HepG2 (cell line): ENCODE results near the gene SEL1L2. TPM values are rescaled to one million over a fixed set of nuclear protein-coding genes. Genes with fewer than 3 reads are reported as not detected.
A peak's percentile ranks its signal among the peaks of the same experiment; 100 is the strongest.

ENCODE experiments used
- ATAC-seq: fragments of 200-7000 bp; cut with Tn5 transposase; 3 replicates; pipeline ENCODE4 v1.9.1; 2020; ENCODE audit warnings: mild to moderate bottlenecking, moderate library complexity
- BruUV-seq: library from RNA; stranded (reverse); fragments of 400-500 nt; replicated peaks from 2 replicates; lab custom pipeline; 2021; lab: Mats Ljungman, UMichigan
- CTCF ChIA-PET: fragments of 300-600 bp; formaldehyde crosslinking; extraction: SDS; loops from one replicate; lab custom pipeline; 2021; ENCODE audit warnings: low total read pairs, inconsistent platforms, low intra/inter-chr PET ratio; lab: Yijun Ruan, JAX
- POLR2A ChIA-PET: fragments of 350-600 bp; sonication (Branson Sonifier 250); formaldehyde crosslinking; loops from one replicate; lab custom pipeline; 2020; ENCODE audit warnings: antibody characterized with exemption, inconsistent platforms; lab: Yijun Ruan, JAX
- DNase-seq: peaks from one replicate; pipeline ENCODE4 v3.0.0-alpha.2; 2015; ENCODE audit warnings: low spot score
- FAIRE-seq: peaks from 3 replicates; lab custom pipeline; 2011; peaks lifted over from hg19 to GRCh38; lab: Jason Lieb, UNC
- H2AFZ ChIP-seq: one replicate; pipeline ENCODE4 v1.6.1; 2011; ENCODE audit warnings: low read length, inconsistent platforms
- H3K27ac ChIP-seq: fragments of 300-600 bp; 3 replicates; pipeline ENCODE4 v1.8.0; 2011; ENCODE audit warnings: mixed run types, mild to moderate bottlenecking, mixed read lengths, low read length, inconsistent platforms; ENCODE audit not compliant: insufficient read depth; ENCODE audit errors: extremely low read length
- H3K27me3 ChIP-seq, 2 experiments: fragments of 200-600 bp in 1 of 2; 2 replicates in 1 of 2; 3 replicates in 1 of 2; pipeline versions ENCODE4 v1.6.0 to v1.8.0; 2011; ENCODE audit warnings: low read length in 2 of 2, mild to moderate bottlenecking in 2 of 2, moderate library complexity in 2 of 2, inconsistent platforms in 1 of 2; ENCODE audit not compliant: insufficient read depth in 2 of 2, control insufficient read depth in 1 of 2
- H3K36me3 ChIP-seq, 2 experiments: fragments of 200-600 bp in 1 of 2; replicated peaks in 1 of 2; 2 replicates in 1 of 2; 3 replicates in 1 of 2; pipeline versions ENCODE4 v1.5.1 to v1.8.0; 2011; ENCODE audit warnings: low read length in 2 of 2, inconsistent platforms in 1 of 2; ENCODE audit not compliant: insufficient read depth in 2 of 2, control insufficient read depth in 1 of 2
- H3K4me1 ChIP-seq: 2 replicates; pipeline ENCODE4 v1.5.1; 2012; ENCODE audit warnings: low read length, inconsistent platforms; ENCODE audit not compliant: insufficient read depth
- H3K4me2 ChIP-seq: 2 replicates; pipeline ENCODE4 v1.6.0; 2011; ENCODE audit warnings: low read depth, low read length, inconsistent platforms
- H3K4me3 ChIP-seq, 3 experiments: fragments of 200-600 bp in 1 of 3; sonication (generic), shearing (Covaris generic) in 1 of 3; replicated peaks in 1 of 3; 2 replicates each; pipeline ENCODE4 v1.5.1; 2011 to 2016; ENCODE audit warnings: low read length in 3 of 3, inconsistent platforms in 2 of 3, low read depth in 2 of 3, mild to moderate bottlenecking in 2 of 3, control low read depth in 1 of 3, mixed read lengths in 1 of 3; ENCODE audit not compliant: insufficient read depth in 1 of 3
- H3K79me2 ChIP-seq: one replicate; pipeline ENCODE4 v1.6.1; 2011; ENCODE audit warnings: low read length, inconsistent platforms; ENCODE audit not compliant: insufficient read depth
- H3K9ac ChIP-seq: 2 replicates; pipeline ENCODE4 v1.6.0; 2011; ENCODE audit warnings: mild to moderate bottlenecking, low read depth, low read length, inconsistent platforms; ENCODE audit not compliant: insufficient read depth
- H3K9me3 ChIP-seq: 2 replicates; pipeline ENCODE4 v1.5.1; 2012; ENCODE audit warnings: mild to moderate bottlenecking, low read length
- H4K20me1 ChIP-seq: 2 replicates; pipeline ENCODE4 v1.6.0; 2011; ENCODE audit warnings: inconsistent platforms, mild to moderate bottlenecking, low read length, moderate library complexity; ENCODE audit not compliant: insufficient read depth
- CHD4 ChIP-seq: fragments of 200-600 bp; sonication (generic); IDR thresholded peaks from 2 replicates; pipeline ENCODE4 v1.7.0; 2017; ENCODE audit warnings: mild to moderate bottlenecking, low read length, borderline replicate concordance
- CREB1 ChIP-seq, 2 experiments: fragments of 450-650 bp in 1 of 2; IDR thresholded peaks; 2 replicates each; pipeline ENCODE4 v1.6.1; 2016 to 2017; ENCODE audit warnings: control low read depth in 1 of 2, mild to moderate bottlenecking in 1 of 2, missing compliant biosample characterization in 1 of 2, missing genetic modification characterization in 1 of 2
- FIP1L1 ChIP-seq: fragments of 200-400 bp; formaldehyde crosslinking; IDR thresholded peaks from 2 replicates; pipeline ENCODE4 v1.6.1; 2018; ENCODE audit warnings: low read depth, mild to moderate bottlenecking, low read length, moderate library complexity, borderline replicate concordance; ENCODE audit not compliant: insufficient read depth
- HOXA9 ChIP-seq: sonication (generic); formaldehyde crosslinking; IDR thresholded peaks from 2 replicates; pipeline ENCODE4 v1.8.1; 2022; ENCODE audit warnings: missing genetic modification reagents, mild to moderate bottlenecking, moderate library complexity, borderline replicate concordance
- ZNF251 ChIP-seq: sonication (generic); formaldehyde crosslinking; IDR thresholded peaks from 2 replicates; pipeline ENCODE4 v1.9.0; 2021; ENCODE audit warnings: mild to moderate bottlenecking, missing genetic modification reagents
- ZNF652 ChIP-seq: IDR thresholded peaks from 2 replicates; pipeline ENCODE4 v1.6.1; 2016; ENCODE audit warnings: low read depth, borderline replicate concordance
- WGBS: methylation state at CpG from one replicate; pipeline ENCODE4 v1.1.6; 2017; ENCODE audit warnings: low lambda C conversion rate; 5-methylcytosine and 5-hydroxymethylcytosine counted together
- in situ Hi-C: cut with HindIII; loops from 2 replicates; pipeline ENCODE4 v1.10.0; 2017; ENCODE audit warnings: low pct_unique_long_range_greater_than_20kb; ENCODE audit not compliant: extremely low pct_ligation_motif_present
- intact Hi-C: fragments of 100-400 bp; cut with micrococcal nuclease; formaldehyde crosslinking; loops from one replicate; pipeline ENCODE4 v1.10.0; 2022; ENCODE audit not compliant: unreplicated experiment
- polyA plus RNA-seq, 8 experiments: library from polyadenylated mRNA; depleted of rRNA in 3 of 8; stranded (reverse) in 7 of 8; unstranded in 1 of 8; fragments of >200 nt; fragmentation: Illumina TruSeq in 4 of 8; extraction: Trizol in 4 of 8; gene quantifications; 2 replicates each; pipeline versions ENCODE4 v1.2.1 to v1.2.3, GENCODE V29; 2011 to 2016; ENCODE audit warnings: low read depth in 4 of 8, missing spikeins in 1 of 8, mixed read lengths in 1 of 8; ENCODE audit not compliant: insufficient read depth in 1 of 8
- total RNA-seq, 5 experiments: library from RNA; depleted of rRNA; stranded (reverse); fragments of >200 nt; fragmentation: Illumina TruSeq; extraction: Trizol; gene quantifications; 2 replicates each; pipeline ENCODE4 v1.2.3, GENCODE V29; 2016; ENCODE audit warnings: low read depth in 1 of 5

SEL1L2 gene
- total and polyA plus RNA-seq, 2 of the 13 experiments (the other 11 are each of a cell fraction or from before 2014, with no cell fraction given), result not detected

- TF ChIP-seq HOXA9 (CRISPR knock-in tag) (no peak), CHD4 (no peak)
These were observed 115.8 kb downstream of the SEL1L2 start (continued) for GRCh38 chr20:13874394-13875157.

GRCh38 chr20:13873831-13874230 lies 116.6 kb downstream of the SEL1L2 start:
- no peaks in the 10 kb centered on the region for H3K9me3 ChIP-seq
- H3K9ac ChIP-seq, result no peak overlapping the region
- no TSS peak for BruUV-seq
- H3K27ac ChIP-seq, result no peak overlapping the region
- no peaks in the 10 kb centered on the region; a peak in 1 of 5 replicates for H3K27me3 ChIP-seq
- ATAC-seq, result peak; percentile 45; the same call in 2 of the 3 replicates
- no peaks in the 10 kb centered on the region for H3K36me3 ChIP-seq
- no peaks in the 10 kb centered on the region for H3K79me2 ChIP-seq
- FAIRE-seq, result no peak
- intact Hi-C loops, result no loop called here
- no peak overlapping the region for H2AFZ ChIP-seq
- in situ Hi-C loops, result no loop called here
- WGBS, result 16% methylated on average over 5 of the region's 5 CpGs
- no peak overlapping the region for H3K4me3 ChIP-seq
- ChIA-PET CTCF (no interaction called here), POLR2A (no interaction called here)
- no peak overlapping the region for H3K4me2 ChIP-seq
- no peak for TF ChIP-seq FIP1L1
- 0 out of 2 replicates have a peak, but pooled peaks have one; percentile 20 for TF ChIP-seq ZNF652 (CRISPR knock-in tag)
- peak; percentile 24; the same call in 1 of the 2 replicates for TF ChIP-seq CREB1 (IDR thresholded peaks at IDR 0.05)
- TF ChIP-seq CREB1 (CRISPR knock-in tag; IDR thresholded peaks at IDR 0.05), result no peak
- no peak for TF ChIP-seq ZNF251
- H4K20me1 ChIP-seq, result no peaks in the 10 kb centered on the region
- no peak for DNase-seq
- H3K4me1 ChIP-seq, result 0 out of 2 replicates have a peak, but pooled peaks cover 4% of the 10 kb centered on the region
